Endothelial cell of umbilical vein (primary cell): Measurements from ENCODE around the gene PERCC1. TPM values are rescaled to one million over a fixed set of nuclear protein-coding genes. Genes with fewer than 3 reads are reported as not detected.

Experiments
- BruUV-seq: library from RNA; stranded (reverse); fragments of 400-500 nt; replicated peaks from 2 replicates; lab custom pipeline; 2021; lab: Mats Ljungman, UMichigan
- CTCF ChIA-PET: fragments of 300-600, 350-600 bp; sonication (Branson Sonifier 250); formaldehyde crosslinking; loops from one replicate; lab custom pipeline; 2021; ENCODE audit warnings: antibody characterized with exemption, inconsistent platforms; lab: Charles Lee
- POLR2A ChIA-PET: fragments of 300-600, 350-600 bp; sonication (Branson Sonifier 250); formaldehyde crosslinking; loops from one replicate; lab custom pipeline; 2021; ENCODE audit warnings: antibody characterized with exemption, inconsistent platforms; lab: Charles Lee
- DNase-seq: peaks from one replicate; pipeline ENCODE4 v3.0.0-alpha.2; 2011; ENCODE audit warnings: low read depth, low spot score
- FAIRE-seq: peaks from 2 replicates; lab custom pipeline; 2011; peaks lifted over from hg19 to GRCh38; lab: Jason Lieb, UNC
- H2AFZ ChIP-seq: 2 replicates; pipeline ENCODE4 v1.6.0; 2012; ENCODE audit warnings: low read depth, low read length, control low read depth, inconsistent platforms
- H3K27ac ChIP-seq: 2 replicates; pipeline ENCODE4 v1.5.1; 2011; ENCODE audit warnings: low read depth, mild to moderate bottlenecking, control low read depth, low read length, moderate library complexity; ENCODE audit not compliant: insufficient read depth
- H3K27me3 ChIP-seq, 2 experiments: 2 replicates each; pipeline versions ENCODE4 v1.6.0 to v1.6.1; 2011; ENCODE audit warnings: low read length in 2 of 2, mixed read lengths in 1 of 2; ENCODE audit not compliant: control insufficient read depth in 2 of 2, insufficient read depth in 2 of 2
- H3K36me3 ChIP-seq, 2 experiments: 2 replicates in 1 of 2; 3 replicates in 1 of 2; pipeline ENCODE4 v1.5.1; 2011; ENCODE audit warnings: low read length in 2 of 2, mild to moderate bottlenecking in 1 of 2, moderate library complexity in 1 of 2; ENCODE audit not compliant: control insufficient read depth in 2 of 2, insufficient read depth in 2 of 2; ENCODE audit errors: extremely low read depth in 1 of 2
- H3K4me1 ChIP-seq: 3 replicates; pipeline ENCODE4 v1.5.1; 2011; ENCODE audit warnings: mild to moderate bottlenecking, low read length; ENCODE audit not compliant: control insufficient read depth, insufficient read depth; ENCODE audit errors: extremely low read depth
- H3K4me2 ChIP-seq: 2 replicates; pipeline ENCODE4 v1.6.1; 2011; ENCODE audit warnings: low read length, control low read depth, mixed read lengths; ENCODE audit not compliant: insufficient read depth
- H3K4me3 ChIP-seq, 3 experiments: fragments of 200-600 bp in 1 of 3; sonication (generic), shearing (Covaris generic) in 1 of 3; replicated peaks in 1 of 3; 2 replicates each; pipeline ENCODE4 v1.5.1; 2011 to 2016; ENCODE audit warnings: control low read depth in 3 of 3, low read length in 3 of 3, mild to moderate bottlenecking in 2 of 3, inconsistent platforms in 1 of 3, low read depth in 1 of 3, moderate library complexity in 1 of 3; ENCODE audit not compliant: insufficient read depth in 1 of 3
- H3K79me2 ChIP-seq: 2 replicates; pipeline ENCODE4 v1.6.0; 2012; ENCODE audit warnings: low read length, inconsistent platforms; ENCODE audit not compliant: control insufficient read depth, insufficient read depth
- H3K9ac ChIP-seq: replicated peaks from 2 replicates; pipeline ENCODE3; 2011; ENCODE audit warnings: low read length, control low read depth; ENCODE audit not compliant: insufficient read depth; ENCODE audit errors: extremely low read depth
- H3K9me1 ChIP-seq: replicated peaks from 3 replicates; pipeline ENCODE4 v1.6.0; 2011; ENCODE audit warnings: mild to moderate bottlenecking, low read length; ENCODE audit not compliant: control insufficient read depth, insufficient read depth; ENCODE audit errors: extremely low read depth
- H3K9me3 ChIP-seq: replicated peaks from 2 replicates; pipeline ENCODE4 v1.5.1; 2012; ENCODE audit warnings: low read length, inconsistent platforms; ENCODE audit not compliant: control insufficient read depth, insufficient read depth
- H4K20me1 ChIP-seq: replicated peaks from 2 replicates; pipeline ENCODE3; 2011; ENCODE audit warnings: mild to moderate bottlenecking, low read length; ENCODE audit not compliant: control insufficient read depth, insufficient read depth; ENCODE audit errors: extremely low read depth
- CTCF ChIP-seq, 2 donors: IDR thresholded peaks; 1 replicate in 1 of 2; 2 replicates in 1 of 2; pipeline ENCODE4 v1.5.1; 2011; ENCODE audit warnings: low read length in 2 of 2, mild to moderate bottlenecking in 2 of 2, moderate library complexity in 2 of 2, control low read depth in 1 of 2, inconsistent platforms in 1 of 2, low read depth in 1 of 2; ENCODE audit not compliant: insufficient read depth in 1 of 2; ENCODE audit errors: extremely low read depth in 1 of 2
- EZH2 ChIP-seq: IDR thresholded peaks from 2 replicates; pipeline ENCODE4 v1.6.1; 2012; ENCODE audit warnings: borderline replicate concordance, low read depth, mild to moderate bottlenecking, moderate library complexity, low read length, inconsistent platforms; ENCODE audit not compliant: severe bottlenecking
- FOS ChIP-seq: IDR thresholded peaks from 2 replicates; pipeline ENCODE4 v1.6.1; 2011; ENCODE audit warnings: mild to moderate bottlenecking, low read length, moderate library complexity, borderline replicate concordance; ENCODE audit not compliant: insufficient read depth
- GATA2 ChIP-seq: IDR thresholded peaks from 2 replicates; pipeline ENCODE4 v1.7.0; 2011; ENCODE audit warnings: low read depth, mild to moderate bottlenecking, moderate library complexity, mixed read lengths, low read length; ENCODE audit not compliant: insufficient read length, insufficient read depth
- JUN ChIP-seq: IDR thresholded peaks from 2 replicates; pipeline ENCODE4 v1.6.1; 2011; ENCODE audit warnings: borderline replicate concordance, low read depth; ENCODE audit not compliant: insufficient read length, insufficient read depth
- MAX ChIP-seq: IDR thresholded peaks from 2 replicates; pipeline ENCODE4 v1.6.1; 2011; ENCODE audit not compliant: insufficient read depth, insufficient read length
- MYC ChIP-seq: IDR thresholded peaks from one replicate; pipeline ENCODE4 v1.6.1; 2011; ENCODE audit warnings: mild to moderate bottlenecking, low read depth, low read length
- POLR2A ChIP-seq: IDR thresholded peaks from 2 replicates; pipeline ENCODE4 v1.6.1; 2012; ENCODE audit warnings: low read depth, mild to moderate bottlenecking, control low read depth, low read length
- POLR2AphosphoS5 ChIP-seq: IDR thresholded peaks from 2 replicates; pipeline ENCODE4 v1.6.1; 2012; ENCODE audit warnings: low read depth, mild to moderate bottlenecking, control low read depth, low read length, moderate library complexity; ENCODE audit not compliant: insufficient read depth
- dilution Hi-C: fragments of 300-500 bp; cut with MboI; formaldehyde crosslinking; loops from one replicate; pipeline ENCODE4 v1.15.0; 2019; ENCODE audit warnings: low sequenced_read_pairs; ENCODE audit not compliant: extremely low pct_ligation_motif_present
- intact Hi-C: fragments of 100-400 bp; cut with micrococcal nuclease; formaldehyde crosslinking; loops from one replicate; pipeline ENCODE4 v1.10.0; 2022
- polyA plus RNA-seq, 4 experiments: library from polyadenylated mRNA; depleted of rRNA in 3 of 4; stranded (reverse) in 3 of 4; unstranded in 1 of 4; fragments of >200 nt; gene quantifications; 2 replicates each; pipeline versions ENCODE4 v1.2.1 to v1.2.3, GENCODE V29; 2011 to 2012; ENCODE audit warnings: missing spikeins in 1 of 4
- total RNA-seq: library from RNA; stranded (reverse); gene quantifications from 2 replicates; pipeline ENCODE4 v1.2.3, GENCODE V29; 2021

Gene PERCC1
- total and polyA plus RNA-seq, 2 donors (not counting 3 experiments of a cell fraction or from before 2014, with no cell fraction given), result not detected

GRCh38 chr16:1401061-1401757 lies 29.7 kb upstream of the PERCC1 start:
- Histone ChIP-seq H3K27ac (no peak overlapping the region), H3K4me3 (no peak overlapping the region), H3K4me2 (no peak overlapping the region), H4K20me1 (no peaks in the 10 kb centered on the region), H2AFZ (no peak overlapping the region), H3K36me3 (peaks cover 0 to 24% of the 10 kb centered on the region in 2 experiments), H3K9me3 (no peaks in the 10 kb centered on the region), H3K79me2 (no peaks in the 10 kb centered on the region), H3K9me1 (no peaks in the 10 kb centered on the region), H3K27me3 (no peaks in the 10 kb centered on the region), H3K9ac (no peak overlapping the region), H3K4me1 (no peaks in the 10 kb centered on the region)
- FAIRE-seq, result no peak
- BruUV-seq, result no TSS peak
- intact Hi-C loops, result loop anchor here (10.0 kb wide), 1 partner anchor 96 kb away; the partner anchor contains the start of gene UBE2I
- dilution Hi-C loops, result no loop called here
- DNase-seq, result no peak
- ChIA-PET POLR2A (no interaction called here), CTCF (no interaction called here)
- TF ChIP-seq MYC, result no peak
- TF ChIP-seq CTCF (IDR thresholded peaks at IDR 0.05; ENCODE audit: extremely low read depth in 1 of 2, insufficient read depth in 1 of 2, low read depth in 1 of 2, low read length in 2 of 2), result no peak
- TF ChIP-seq MAX, result no peak
- TF ChIP-seq GATA2, result no peak
- no peak for TF ChIP-seq JUN
- TF ChIP-seq FOS, result no peak
- no peak for TF ChIP-seq EZH2
- no peak for TF ChIP-seq POLR2AphosphoS5
- no peak for TF ChIP-seq POLR2A
